GM23338 (cell line): ENCODE results near the gene SLC25A12.

Source experiments
- CREB1 ChIP-seq: fragments of 250-450 bp; sonication (Bioruptor Pico); IDR thresholded peaks from 2 replicates; pipeline ENCODE4 v1.5.0; 2020; ENCODE audit warnings: low read depth, mild to moderate bottlenecking, moderate library complexity
- CTCF ChIP-seq, 2 experiments: fragments of 200-600 bp in 1 of 2; sonication (generic) in 1 of 2; conservative IDR thresholded peaks; 2 replicates each; pipeline versions ENCODE4 v1.5.1 to v1.6.1; 2016 to 2017; ENCODE audit warnings: antibody characterized with exemption in 2 of 2, low read depth in 2 of 2, mild to moderate bottlenecking in 2 of 2, moderate library complexity in 1 of 2
- EZH2 ChIP-seq: fragments of 200-600 bp; sonication (generic); IDR thresholded peaks from one replicate; pipeline ENCODE4 v1.8.0; 2017; ENCODE audit warnings: antibody characterized with exemption, mild to moderate bottlenecking, low read depth; ENCODE audit not compliant: unreplicated experiment
- JUNB ChIP-seq: IDR thresholded peaks from one replicate; pipeline ENCODE4 v1.6.1; 2016; ENCODE audit warnings: antibody characterized with exemption; ENCODE audit not compliant: unreplicated experiment
- POLR2AphosphoS5 ChIP-seq: IDR thresholded peaks from 2 replicates; pipeline ENCODE4 v1.6.1; 2016; ENCODE audit warnings: antibody characterized with exemption, low read depth

- TF ChIP-seq CTCF (conservative IDR thresholded peaks at IDR 0.05; ENCODE audit: low read depth in 2 of 2) (no peak), POLR2AphosphoS5 (no peak), EZH2 (no peak), JUNB (no peak), CREB1 (CRISPR knock-in tag) (no peak)
These were observed 15.2 kb upstream of the SLC25A12 start for GRCh38 chr2:171909266-171909665.
